Inferior parietal cortex (tissue), 1 donor: Measurements from ENCODE around the gene JUNB.
"Not testable (repeated sequence)": the region's sequence is repeated elsewhere in the genome, so short reads cannot be mapped to it uniquely, and the experiment has no call there.

ENCODE experiments used
- DNase-seq: peaks from one replicate; pipeline ENCODE4 v3.0.0-alpha.2; 2016; ENCODE audit errors: extremely low spot score

JUNB gene

DNA sequence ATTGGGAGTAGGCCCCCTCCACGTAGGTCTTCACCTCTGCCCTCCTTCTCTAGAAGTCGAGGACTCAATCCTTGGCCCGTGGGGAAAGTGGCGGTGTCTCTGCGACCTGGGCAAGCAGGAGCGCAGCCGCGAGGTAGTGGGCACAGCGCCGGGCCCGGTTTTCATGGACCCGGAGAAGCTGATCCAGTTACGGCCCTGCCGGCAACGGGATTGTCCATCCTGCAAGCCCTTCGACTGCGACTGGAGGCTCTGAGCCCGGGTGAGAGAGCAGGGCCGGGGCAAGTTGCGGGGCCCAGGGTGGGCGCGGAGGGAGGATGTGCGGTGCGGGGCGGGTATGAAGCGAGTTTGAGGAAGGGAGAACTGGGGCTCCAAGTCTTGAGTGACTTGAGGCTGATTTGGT is 12.8 kb downstream of the JUNB start:
- DNase-seq, result no peak

DNA sequence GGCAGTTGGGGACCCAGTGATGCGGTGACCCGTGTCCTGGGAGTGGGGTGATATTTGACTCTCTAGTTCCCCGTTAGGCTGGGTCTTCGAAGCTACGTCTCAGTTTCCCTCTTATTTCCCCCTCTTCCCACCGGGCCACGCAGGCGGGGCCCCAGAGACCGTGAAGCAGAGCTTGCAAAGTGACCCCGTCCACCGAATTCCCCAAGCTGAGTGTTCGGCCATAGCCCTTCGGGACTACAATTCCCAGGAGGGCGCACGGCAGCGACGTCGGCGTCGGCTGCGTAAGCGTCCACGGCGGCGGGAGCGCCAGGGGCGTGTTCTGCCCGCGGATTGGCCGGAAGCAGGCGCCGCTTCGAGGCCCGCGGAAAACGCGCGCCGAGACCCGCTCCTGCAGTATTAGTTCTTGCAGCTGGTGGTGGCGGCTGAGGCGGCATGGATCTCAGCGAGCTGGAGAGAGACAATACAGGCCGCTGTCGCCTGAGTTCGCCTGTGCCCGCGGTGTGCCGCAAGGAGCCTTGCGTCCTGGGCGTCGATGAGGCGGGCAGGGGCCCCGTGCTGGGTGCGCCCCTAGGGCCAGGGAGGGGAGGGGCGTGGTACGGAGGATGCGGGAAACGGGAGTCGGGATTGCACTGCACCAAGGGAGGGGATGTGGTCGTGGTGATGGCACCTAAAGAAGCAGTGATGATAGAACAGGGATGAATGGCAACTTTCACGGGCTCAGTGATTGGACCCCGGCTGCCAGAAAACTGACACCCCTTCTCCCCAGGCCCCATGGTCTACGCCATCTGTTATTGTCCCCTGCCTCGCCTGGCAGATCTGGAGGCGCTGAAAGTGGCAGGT is 15.2 kb downstream of the JUNB start, which contains the start of gene RNASEH2A:
Gene RNASEH2A (plus strand): TSS at position 343 of the 840 bp plus-strand sequence. CDS start 90 bp downstream, at position 433.
- peak; percentile 90 for DNase-seq

DNA sequence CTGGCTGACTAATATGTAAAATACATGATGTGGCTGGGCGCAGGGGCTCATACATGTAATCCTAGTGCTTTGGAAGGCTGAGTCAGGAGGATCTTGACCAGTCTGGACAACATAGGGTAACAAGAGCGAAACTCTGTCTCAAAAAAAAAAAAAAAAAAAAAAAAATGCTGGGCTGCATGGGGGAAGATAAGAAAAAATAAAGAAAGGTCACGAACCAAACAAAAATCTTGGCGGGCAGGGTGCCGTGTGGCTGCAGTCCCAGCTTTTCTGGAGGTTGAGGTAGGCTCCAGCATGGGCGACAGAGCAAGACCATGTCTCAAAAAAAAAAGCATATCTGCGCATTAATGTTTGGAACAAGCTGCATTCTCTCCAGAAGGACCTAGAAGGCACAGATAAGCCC is 23.8 kb downstream of the JUNB start:
- DNase-seq, result no peak

DNA sequence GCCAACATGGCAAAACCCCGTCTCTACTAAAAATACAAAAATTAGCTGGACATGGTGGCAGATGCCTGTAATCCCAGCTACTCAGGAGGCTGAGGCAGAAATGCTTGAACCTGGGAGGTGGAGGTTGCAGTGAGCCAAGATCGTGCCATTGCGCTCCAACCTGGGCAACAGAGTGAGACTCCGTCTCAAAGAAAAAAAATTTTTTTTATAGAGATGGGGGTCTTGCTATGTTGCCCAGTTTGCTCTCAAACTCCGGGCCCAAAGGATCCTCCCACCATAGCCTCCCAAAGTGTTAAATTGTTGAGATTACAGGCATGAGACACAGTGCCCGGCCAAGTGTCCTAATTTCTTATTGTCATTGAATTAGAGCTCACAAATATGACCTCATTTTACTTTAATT is 25.9 kb downstream of the JUNB start:
- not testable (repeated sequence) for DNase-seq

DNA sequence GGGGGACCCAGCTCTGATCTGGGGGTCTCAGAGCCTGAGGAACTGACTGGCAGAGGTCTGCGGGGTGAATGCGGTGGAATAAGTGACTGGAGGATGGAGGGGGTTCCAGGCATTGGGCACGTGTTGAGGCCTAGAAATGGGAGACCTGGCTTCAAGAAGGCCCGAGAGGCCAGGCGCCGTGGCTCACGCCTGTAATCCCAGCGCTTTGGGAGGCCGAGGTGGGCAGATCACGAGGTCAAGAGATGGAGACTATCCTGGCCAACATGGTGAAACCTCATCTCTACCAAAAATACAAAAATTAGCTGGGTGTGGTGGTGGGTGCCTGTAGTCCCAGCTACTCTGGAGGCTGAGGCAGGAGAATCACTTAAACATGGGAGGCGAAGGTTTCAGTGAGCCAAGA is 26.5 kb downstream of the JUNB start:
- DNase-seq, result not testable (repeated sequence)

DNA sequence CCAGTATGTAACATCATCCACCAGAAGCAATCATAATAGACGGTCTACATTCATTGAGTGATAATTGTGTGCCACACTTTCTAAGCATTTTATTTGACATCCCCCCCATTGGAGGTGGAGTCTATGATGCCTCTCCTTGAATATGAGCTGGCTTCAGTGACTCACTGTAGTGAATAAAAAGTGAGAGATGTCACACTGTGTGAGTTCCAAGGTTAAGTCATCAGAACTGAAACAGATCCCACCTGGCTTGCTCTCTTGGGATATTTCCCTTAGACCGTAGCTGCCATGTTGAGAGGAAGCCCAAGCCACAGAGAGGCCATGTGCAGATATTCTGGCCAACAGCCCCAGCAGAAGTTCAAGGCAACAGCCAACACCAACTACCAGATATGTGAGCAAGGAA is 30.5 kb downstream of the JUNB start:
- no peak for DNase-seq

DNA sequence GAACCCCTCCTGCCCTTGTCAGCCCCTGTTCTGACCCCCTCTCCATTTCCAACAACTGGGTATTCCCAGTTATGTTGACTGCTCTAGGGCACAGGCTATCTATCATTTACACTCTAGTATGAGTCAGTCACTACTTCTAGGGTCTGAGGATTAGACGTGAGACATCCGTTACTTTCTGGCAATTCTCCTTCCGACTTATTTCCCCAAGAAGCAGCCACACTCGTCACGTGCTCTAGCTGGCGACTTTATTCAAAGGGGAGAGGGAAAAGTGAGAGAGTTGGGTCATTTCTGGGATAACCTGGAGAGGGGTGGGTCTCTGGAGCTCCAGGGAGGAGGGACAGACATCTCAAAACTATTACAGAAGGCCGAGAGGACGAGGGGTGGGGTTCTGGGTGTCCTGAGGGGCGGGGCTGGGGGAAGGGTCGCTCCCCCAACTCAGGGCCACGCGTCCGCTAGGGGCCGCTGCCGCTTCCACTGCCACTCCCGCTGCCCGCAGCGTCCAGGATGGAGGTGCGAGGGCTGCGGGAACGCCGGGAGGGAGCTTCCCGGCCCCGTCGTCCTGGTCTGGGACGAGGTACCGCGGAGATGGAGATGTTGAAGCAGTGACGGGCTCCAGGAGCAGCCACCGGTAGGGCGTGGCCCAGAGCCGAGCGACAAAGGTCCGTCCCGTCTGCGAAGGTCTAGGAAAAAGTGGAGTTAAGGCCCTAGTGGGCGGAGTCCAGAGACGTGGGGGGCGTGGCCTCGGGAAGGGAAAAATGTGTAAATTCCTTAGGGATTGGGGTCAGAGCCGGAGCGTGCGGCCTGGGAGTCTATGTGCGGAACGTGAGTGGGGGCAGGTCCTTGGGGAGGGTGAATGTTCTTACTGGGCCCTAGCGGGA is 34.2 kb downstream of the JUNB start:
- no peak for DNase-seq

DNA sequence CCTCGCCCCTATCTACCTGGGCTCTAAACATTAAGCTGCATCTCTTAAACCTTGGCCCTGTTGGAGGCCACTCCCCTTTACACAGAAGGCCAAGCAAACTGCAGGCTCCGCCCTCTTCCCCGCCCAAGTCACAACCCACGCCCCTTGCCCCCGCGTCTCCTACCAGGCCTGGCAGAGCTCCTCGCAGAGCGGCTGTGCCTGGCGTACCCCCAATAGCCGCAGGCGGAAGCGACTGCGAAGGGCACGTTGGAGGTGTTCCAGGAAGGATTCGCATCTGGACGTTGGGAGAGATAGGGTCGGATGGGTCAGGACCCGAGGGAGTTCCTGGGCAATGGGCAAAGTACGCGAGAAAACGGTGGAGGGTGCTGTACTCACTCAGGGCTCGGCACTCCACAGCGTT is 37.2 kb downstream of the JUNB start:
- DNase-seq, result no peak

DNA sequence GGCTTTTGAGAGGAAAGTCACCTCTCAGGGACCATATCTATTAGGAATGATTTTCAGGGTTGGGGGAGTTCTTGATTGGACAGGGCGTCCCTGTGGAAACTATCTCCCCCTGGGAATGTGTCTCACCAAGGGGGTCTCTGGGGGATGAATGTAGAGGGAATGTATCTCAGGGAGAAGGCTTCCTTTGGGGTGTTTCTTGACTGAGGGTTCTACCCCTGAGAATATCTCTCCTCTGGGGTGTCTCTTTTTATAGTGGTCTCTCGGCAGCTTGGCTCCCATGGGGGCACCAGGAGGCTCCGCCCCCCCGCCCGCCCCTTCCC is 42.1 kb downstream of the JUNB start:
- DNase-seq, result no peak

DNA sequence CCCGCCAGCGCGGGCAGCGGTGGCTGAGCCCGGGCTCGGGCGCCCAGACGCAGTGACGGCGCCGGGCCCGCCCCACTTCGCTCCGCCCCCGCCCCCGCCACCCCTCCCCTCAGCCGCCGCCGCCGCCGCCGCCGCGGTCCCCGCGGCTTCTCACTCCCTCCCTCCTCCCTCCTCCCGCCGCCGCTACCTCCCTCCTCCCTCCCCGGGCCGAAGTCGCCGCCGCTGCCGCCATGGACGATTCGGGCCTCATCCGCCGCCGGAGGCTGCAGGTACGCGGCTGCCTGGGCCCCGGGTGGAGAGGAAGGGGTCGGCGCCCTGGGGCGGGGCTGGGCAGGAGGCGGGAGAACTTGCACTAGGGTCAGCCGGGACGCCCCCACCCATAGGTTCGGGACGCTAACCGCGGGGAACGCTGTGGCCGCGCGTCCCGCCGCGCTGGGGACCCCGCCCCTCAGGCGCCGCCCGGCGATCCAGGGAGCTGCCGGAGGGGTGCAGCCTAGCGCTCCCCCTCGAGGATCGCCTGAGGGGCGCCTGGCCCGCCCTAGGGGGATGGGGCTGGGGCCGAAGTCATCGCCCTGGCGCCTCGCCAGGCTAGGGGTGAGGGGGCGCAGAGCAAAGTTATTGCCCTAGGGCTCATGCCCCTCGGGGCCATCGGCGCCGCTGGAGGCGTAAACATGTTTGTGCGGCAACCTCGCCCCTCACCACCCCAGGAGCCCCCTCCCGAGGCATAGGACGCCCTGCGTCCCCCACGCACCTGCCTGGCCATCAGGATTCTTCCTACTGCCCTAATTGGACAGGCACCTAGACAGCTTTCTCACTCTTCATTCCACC is 42.7 kb downstream of the JUNB start:
- no peak for DNase-seq

DNA sequence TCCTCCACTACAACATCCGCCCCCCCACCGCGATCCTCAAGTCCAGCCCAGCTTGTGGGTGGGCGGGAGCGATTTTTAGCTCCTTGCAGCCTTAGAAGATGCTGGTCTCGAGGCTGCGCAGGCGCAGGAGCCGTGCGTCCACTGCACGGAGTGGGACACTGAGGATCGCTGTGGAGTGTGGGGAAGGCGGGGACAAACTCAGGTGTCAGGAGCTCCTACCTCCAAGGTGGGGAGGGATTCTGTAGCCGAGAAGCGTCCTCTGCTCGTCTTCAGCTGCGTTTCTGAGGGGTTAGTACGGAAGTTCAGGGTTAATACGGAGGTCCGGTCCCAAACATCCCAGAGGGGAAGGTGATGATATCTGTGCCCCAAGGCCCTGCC is 43.3 kb downstream of the JUNB start, which contains the start of gene RTBDN:
Gene RTBDN (minus strand): TSS at position 14 of the 378 bp plus-strand sequence. CDS start 4,600 bp downstream, outside the sequence.
- DNase-seq, result no peak

DNA sequence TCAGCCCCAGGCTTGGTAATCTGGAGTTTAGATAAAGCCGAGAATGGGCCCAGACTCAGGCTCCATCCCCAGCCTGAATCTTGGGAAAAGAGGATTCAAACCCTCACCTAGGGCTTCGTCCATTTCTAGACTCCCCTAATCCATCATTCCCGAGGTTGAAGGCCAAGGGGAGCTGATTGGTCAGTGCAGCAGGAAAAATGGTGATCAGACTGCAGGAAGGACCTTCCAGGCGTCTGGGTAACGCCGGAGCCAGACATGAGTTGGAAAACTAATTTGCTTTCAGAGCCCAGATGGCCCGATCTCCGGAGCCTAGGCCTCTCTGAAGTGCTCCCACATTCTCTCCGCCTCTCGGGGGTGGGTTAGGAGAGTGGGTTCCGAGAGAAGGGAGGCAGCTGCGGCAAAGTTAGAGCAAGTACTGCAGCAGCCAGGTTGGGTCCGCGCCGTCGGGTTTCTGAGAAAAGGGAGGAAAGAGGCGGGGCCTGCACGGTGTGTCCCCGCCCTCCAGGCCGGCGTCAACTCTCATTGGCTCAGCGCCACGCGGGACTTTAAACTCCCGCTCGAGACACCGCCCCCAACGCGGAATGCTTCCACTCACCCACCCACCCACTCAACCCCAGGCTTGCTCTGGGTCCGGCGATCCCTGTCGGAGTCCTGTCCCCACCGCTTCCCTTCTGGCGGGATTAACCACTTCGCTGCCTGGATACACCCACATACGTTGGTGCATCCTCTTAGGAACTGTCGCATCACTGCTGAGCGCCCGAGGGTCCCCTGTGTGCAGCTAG is 43.9 kb downstream of the JUNB start:
- no peak for DNase-seq

DNA sequence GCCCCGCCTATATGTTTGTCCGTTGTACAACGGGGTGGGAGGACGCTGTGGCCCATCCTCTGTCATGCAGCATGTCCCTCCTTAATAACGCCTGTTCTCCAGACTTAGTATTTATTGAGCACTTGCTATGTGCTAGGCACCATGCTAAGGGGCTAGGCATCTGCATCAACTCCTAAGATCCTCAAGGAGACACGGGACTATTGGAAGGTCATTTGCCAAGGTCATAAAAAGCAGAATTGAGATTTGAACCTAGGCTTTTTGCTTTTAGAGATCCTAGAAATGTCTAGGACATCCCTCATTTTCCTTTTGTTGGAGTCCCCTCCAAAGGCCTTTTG is 45.2 kb downstream of the JUNB start:
- DNase-seq, result no peak

DNA sequence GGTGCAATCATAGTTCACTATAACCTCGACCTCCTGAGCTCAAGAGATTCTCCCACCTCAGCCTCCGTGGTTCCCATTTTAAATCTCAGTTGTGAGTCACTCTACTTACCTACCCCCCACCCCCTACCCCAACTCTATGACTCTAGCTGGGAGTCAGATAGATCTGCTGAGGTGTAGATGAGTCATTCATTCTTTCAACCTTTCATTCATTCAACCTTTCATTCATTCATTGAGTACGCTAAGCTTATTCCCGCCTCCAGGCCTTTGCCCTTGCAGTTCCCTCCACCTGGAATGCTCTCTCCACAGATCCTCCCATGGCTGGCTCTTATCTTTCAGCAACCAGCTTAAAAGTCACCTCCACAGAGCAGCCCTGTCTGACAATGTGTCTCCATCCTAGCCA is 45.9 kb downstream of the JUNB start:
- DNase-seq, result no peak

DNA sequence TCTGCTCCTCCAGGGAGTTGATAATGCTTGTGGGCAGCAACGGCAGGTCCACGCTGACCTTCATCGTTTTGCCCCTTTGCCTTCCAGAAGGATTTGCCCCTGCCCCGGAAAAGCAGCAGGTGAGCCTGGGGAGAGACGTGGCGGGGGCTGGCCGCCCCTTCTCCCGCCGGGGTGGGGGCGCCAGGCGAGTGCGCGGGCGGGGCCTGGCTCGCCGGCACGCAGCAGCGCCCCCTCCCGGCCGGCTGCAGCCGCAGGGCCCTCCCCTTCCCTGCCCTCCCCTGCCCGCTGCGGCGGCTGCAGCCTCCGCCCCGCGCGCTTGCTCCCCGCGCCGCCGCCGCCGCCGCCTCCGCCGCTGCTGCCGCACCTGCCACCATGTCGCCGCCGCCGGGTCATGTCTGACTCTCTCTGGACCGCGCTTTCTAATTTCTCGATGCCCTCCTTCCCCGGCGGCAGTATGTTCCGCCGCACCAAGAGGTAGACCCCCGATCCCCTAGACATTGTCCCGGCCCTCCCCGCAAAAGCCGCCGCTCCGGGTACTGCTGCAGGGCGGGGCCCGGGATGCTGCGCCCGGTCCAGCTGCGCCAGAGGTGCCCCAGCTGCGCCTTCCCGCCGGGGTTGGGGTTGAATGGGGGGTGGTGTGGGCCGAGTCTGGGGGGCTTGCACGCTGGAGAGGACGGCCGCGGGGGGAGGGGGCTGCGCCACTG is 47.0 kb downstream of the JUNB start, which contains the start of gene MAST1:
Gene MAST1 (plus strand): TSS at position 334 of the 704 bp plus-strand sequence. CDS start 58 bp downstream, at position 392.
- DNase-seq, result no peak

DNA sequence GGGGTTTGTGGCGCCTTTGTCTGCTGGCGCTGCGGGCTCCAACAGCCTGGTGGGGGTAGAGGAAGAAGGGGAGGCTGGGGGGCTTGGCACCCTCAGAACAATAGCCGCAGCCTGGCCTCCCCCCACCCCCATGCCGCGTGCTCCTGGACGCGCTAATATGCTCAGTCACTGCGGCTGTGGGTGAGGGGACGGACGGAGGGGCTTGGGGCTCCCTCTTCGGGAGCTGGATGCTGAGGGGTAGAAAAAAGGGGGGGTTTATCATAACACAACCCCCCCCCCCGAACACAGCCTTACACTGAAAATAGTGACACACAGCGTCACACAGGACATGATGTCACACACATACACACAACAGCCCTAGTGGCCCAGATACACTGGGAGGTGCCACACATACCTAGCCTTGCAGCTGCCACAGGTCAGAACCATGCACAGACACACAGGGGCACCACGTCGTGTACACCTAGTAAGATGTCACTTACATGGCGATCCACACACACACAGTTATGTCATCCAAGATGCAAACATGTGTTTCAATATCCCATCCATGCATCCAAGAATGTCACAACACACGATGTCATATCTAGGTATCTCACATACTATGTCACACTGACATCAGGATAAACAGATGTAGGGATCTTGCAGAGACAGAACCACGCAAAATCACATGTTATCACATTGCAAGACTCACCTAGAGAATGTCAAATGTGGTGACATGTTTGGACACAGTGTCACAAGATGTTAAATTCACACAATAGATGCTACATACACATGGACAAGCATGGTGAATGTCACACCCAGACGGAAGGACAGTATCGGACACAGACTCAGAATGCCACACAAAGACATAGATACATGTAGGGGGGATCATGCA is 47.8 kb downstream of the JUNB start:
- no peak for DNase-seq

DNA sequence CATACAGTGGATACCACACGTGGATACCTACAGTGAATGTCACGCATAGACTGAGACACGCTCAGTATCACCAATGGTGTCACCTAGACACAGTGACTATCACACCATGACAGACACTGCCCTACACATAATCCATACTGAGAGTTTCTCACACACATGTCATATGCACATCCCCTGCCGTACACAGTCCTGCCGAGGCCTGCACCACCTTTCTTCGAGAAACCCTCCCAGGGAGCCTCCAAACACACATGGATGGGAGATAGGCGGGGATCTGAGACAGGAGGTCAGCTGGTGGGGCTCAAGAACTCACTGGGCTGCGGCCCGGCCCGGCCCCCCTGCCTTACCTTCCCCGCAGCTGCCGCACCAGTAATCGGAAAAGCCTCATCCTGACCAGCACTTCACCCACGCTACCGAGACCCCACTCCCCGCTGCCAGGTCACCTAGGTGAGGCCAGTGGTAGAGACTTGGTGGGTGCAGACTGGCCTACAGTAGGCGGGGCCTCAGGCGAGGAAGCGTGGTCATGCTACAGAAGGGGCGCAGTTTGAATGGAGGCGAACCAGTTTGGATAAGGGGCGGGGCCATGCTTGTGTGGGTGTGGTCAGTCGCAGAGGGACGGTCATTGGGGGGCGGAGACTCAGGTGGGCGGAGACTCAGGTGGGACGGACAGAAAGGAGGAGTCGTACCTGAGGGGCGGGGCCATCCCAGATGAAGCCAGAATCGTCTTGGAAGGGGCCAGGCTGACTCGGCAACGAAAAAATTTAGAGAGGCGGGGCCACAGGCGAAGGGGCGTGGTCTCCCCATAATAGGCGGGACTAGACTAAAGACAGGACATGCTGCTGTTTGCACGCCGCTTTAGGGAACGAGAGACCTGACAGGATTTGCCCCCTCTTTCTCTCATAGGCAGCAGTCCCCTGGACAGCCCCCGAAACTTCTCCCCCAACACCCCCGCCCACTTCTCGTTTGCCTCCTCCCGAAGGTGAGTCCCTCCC is 49.1 kb downstream of the JUNB start:
- no peak for DNase-seq

DNA sequence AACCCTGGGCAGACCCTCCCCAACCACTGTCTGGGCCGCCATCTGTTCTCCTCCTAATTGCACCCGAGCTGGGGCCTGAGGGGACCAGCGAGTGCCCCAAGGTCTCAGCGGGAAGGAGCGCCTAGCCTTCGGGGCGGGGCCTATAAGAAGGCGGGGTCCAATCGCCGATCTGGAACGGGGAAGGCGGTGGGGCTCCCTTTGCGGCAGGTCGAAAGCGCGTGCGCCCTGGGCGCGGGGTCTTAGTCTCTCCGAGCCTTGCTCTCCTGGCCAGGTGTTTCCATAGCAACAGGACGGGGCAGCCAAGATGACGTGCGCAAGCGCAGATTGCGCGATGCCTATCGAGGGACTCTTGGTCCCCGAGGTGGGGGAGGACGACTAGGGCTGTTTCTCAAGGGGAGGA is 49.8 kb downstream of the JUNB start:
- no peak for DNase-seq
